ENCODE results near the gene OSBPL6.

The OSBPL6 gene

DNA sequence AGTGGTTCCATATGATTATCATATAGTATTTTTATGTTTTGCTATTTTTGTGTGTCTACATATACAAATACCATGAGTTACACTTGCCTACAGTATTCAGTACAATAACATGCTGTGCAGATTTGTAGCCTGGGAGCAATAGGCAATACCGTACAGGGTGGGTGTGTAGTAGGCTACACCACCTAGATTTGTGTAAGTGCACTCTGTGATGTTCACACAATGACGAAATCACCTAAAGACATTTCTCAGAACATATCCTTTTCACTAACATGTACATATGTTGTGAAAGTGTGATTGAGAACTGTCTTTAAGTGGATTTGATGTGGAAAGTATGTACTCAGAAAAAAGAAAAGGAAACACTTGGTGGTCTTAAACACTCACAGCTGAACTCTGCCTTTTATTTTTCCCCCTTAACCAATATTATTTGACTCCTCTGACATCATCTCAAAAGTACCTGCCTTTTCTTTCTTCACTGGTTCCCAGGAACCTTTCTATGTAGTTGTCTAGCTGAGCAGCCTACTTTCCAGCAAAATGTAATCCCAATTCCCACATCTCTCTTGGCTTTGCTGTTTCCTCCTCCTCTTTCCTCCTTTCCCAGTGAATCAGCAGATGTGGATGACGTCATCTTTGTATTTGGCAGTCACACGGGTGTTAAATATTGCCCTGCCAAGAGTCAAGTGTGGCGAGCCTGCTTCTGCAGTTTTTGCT, 47.7 kb downstream of the OSBPL6 start:
- peak; percentile 89 for DNase-seq

GRCh38 chr2:178242552-178242883, 48.2 kb downstream of the OSBPL6 start:
- no peak for DNase-seq

- DNase-seq = no peak
These were observed 49.6 kb downstream of the OSBPL6 start for GRCh38 chr2:178243961-178244360.

GRCh38 chr2:178244777-178245176, 50.5 kb downstream of the OSBPL6 start:
- no peak for DNase-seq

DNA sequence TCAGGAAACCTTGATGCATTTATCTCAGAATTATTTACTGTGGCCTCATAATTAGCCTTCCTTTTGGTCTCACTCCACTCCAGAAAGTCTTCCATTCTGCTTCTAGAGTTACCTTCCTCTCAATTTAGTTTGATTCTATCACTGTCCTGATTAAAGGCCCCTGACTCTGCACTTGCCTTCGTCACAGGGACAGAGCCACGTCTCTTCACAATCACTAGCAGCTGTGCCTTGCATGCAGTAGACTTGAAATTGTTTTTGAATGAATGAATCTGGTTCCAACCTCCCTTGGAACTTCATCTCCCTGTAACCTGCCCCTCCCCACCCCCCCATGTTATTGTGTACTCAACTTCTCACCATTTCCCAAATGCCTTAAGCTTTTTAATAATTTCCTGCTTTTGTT, 52.4 kb downstream of the OSBPL6 start:
- DNase-seq = no peak

DNA sequence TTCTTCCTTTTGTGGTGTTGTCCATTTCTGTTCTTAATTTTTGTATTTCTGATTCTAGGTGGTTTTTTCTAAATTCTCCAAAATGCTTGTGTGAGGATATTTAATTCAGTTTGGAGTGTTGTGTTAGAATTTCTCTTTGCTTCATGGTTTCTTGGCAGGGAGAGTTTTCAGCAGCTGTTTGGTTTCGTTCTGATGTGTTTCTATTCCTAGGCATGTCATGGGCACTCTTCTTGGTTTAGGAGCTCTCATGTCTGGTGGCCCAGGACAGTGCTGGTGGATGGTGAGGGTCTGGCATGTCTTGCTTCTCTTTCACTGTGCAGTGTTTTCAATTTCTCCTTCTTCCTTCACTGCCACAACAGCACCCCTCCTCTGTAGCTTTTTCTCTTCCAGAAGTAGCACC, 52.9 kb downstream of the OSBPL6 start:
- no peak for DNase-seq

GRCh38 chr2:178250429-178250828, 56.1 kb downstream of the OSBPL6 start:
- no peak for DNase-seq

DNA sequence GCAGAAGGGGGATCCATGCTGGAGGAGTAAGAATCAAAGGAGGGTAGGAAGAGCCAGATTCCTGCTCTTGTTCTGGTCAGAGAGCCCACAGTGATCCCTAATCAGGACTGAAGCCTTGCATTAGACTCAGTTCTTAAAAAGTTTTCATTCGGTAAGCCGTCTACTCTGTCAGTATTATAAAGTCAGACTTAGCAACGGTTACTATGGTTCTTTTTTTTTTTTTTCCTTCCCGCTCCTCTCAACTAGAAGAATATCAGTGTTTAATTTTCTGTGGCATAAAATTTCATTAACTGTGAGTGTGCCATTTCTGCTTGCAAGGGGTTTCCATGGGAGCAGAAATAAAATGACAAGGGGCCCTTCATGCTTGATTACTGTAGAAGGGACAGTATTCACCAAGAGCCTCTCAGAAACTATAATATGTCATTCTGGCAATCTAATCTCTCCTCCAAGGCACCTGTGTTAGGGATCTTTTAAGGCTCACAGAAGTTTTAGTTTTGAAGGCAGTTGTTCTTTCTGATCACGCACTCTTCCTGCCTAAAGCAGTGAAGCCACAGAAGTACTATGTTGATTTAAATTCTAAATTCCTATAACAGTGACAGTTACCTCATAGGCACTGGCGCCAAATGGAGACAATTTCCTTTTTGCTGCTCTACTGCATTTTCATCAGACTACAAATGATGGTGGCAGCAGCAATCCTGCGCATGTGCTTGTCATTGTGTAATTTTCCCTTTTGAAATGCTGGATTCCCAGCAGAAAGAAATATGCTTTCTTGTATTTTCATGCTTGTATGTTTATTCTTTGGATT, 57.0 kb downstream of the OSBPL6 start:
- no peak for DNase-seq

- no peak for DNase-seq
These were observed 62.2 kb downstream of the OSBPL6 start for GRCh38 chr2:178256382-178257042.

DNA sequence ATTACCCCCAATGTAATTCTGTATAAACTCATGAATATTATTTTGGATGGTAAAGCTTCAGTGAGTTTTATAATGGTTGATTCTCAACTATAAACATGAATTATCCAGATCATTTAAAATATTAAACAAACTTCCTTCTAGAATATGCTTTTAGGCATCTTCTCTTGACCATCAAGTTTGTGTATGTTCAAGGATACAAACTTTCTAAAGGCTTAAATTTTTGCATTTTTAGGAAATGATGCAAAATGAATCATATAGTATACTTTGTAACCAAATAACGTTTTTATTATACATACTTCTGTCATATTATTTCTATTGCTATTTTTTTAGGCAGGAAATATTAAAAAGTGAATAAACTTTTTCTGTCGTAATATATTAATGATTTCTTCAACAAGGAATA, 62.8 kb downstream of the OSBPL6 start:
- DNase-seq = no peak

GRCh38 chr2:178258916-178259315, 64.6 kb downstream of the OSBPL6 start:
- peak; percentile 26 for DNase-seq

DNA sequence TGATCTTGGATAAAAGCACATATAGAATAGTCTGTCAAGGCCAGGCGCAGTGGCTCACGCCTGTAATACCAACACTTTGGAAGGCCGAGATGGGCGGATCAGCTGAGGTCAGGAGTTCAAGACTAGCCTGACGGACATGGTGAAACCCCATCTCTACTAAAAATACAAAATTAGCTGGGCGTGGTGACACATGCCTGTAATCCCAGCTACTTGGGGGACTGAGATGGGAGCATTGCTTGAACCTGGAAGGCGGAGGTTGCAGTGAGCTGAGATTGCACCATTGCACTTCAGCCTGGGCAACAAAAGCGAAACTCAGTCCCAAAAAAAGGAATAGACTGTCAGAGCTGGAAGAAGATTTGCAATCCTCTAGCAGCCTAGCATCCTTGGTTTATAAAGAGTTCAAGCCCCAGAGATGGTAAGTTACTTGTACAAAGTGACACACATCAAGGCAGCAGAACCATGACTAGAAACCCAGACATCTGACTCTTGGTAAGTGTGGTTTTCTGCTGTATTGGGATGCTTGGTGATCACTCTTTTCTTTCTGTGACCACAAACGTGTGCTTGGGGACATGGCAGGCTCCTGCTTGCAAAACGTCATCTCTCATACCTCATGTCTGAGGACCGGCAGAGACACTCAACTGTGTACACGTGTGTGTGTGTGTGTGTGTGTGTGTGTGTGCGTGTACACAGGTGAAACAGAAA, 69.0 kb downstream of the OSBPL6 start:
- no peak for DNase-seq

GRCh38 chr2:178264211-178264610, 69.9 kb downstream of the OSBPL6 start:
- DNase-seq = no peak

DNA sequence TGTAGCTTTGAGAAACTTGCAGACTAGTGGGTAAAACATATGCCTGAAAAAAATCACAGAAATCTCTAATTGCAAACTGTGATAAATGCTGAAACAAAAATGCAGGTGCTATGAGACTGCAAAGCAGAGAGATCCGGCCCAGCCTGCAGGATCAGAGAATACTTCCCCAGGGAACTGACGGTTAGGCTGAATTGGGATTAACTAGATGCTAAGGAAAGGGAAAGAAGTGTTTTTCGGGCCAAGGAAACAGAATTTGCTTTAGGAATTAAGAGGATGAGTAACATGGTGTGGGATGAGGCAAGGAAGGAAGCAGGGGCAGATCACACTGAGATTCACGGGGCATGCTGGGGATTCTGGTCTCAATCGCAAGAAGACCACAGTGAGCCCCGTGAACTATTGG, 71.5 kb downstream of the OSBPL6 start:
- no peak for DNase-seq

GRCh38 chr2:178266445-178266844, 72.1 kb downstream of the OSBPL6 start:
- DNase-seq = no peak

- DNase-seq = no peak
These were observed 73.3 kb downstream of the OSBPL6 start for GRCh38 chr2:178267660-178268059.

GRCh38 chr2:178268435-178268834, 74.1 kb downstream of the OSBPL6 start:
- no peak for DNase-seq

DNA sequence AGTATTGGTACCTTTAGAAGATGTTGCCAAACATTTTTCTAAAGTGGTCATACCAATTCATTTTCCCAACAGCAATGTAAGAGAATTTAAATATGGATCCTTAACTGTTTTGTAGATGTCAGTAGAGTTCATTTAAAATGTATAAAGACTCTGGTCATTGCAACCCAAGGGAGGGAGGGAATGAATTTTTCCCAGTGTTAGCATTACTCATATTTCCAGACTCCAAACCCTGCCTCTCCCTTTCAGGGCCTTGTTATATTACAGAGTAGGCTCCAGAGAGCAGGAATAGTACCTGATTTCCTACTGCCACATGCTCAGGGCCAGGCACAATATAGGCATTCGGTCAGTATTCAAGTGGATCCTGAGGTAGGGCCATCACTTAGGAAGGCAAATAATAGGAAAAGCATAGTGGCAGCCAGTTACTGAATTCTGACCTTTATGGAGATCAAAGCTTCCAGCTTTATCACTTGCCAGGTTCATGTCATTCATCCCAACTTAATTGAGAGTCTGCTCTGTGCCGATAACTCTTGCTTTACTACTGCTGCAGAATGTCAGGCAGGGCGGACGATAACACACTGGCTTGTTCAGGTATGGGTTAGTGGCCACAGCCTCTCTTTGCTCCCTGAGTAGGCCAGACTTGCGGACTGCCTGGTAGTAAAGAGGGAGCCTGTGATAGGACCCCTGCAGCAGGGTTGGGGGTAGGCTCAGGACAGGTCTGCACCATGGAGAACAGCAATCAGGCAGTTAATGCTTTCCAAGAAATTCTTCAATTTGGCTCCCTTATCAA, 75.3 kb downstream of the OSBPL6 start:
- DNase-seq = no peak

DNA sequence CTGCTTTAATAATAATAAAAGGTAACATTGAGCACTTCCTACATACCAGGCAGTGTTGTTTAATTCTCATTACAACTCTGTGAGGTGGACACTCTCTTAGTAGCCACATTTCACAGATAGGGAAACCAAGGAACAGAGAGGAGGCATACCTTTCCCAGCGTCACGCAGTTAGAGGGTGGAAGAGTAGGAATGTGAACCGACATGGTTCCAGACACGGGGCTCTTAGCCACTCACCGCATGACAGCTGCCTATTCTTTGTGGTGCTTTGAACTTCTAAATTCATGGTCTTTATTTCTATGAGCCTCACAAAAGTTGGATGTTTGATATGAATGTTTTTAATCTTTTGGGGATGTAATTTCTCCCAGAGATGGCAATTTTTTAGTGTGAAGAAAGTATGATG, 76.0 kb downstream of the OSBPL6 start:
- DNase-seq = no peak

DNA sequence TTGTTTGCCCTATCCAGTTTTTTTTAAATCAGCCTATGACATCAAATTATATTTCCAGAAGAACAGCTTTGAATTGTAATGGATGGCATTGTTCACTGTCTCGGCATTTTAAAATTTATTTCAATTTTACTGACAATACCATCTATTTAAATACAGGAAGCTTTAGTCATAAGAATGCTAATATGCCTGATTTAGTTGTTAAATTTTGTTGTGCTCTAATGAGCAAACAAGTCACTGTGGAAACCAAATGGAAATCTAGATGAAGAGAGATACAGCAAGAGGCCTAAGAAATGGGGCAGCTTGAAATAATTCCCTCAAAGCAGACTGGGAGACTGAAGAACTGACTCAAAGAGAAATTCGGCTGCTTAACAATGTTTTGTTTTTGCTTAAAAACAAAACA, 76.8 kb downstream of the OSBPL6 start:
- DNase-seq = no peak

GRCh38 chr2:178271629-178272333, 77.5 kb downstream of the OSBPL6 start:
- no peak for DNase-seq

Measured in fibroblast of skin of back (primary cell).